ENCODE measurements around the gene TMEM147.

The TMEM147 gene

DNA sequence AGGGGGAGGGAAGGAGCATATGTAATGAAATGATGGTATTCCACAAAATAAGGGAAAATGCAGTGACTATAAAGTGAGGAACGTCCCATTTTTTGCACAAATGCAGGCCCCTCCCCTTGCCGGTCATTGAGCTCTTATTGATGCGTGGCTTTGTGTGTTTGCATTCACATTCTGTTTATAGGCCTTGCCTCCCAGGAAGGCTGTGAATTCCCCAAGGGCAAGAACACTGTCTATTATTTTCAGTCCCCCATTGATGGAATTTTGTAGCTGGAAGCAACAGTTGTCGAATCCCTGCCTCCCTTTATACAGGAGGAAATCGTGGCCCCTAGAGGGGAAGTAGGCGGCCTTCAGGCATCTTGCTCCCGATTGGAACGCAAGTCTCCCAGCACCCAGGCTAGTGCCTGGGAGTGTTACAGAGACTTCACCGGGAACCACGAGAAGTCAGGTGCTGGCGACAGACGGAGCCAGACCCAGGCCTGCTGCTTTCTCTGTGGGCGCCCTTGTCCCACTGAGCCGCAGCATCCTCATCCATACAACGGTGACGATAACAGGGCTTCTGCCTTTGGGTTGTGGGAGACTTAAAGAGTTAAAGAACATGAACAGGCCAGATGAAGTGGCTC, 24.2 kb upstream of the TMEM147 start:
- no peak for DNase-seq

- DNase-seq: no peak
Observed at GRCh38 chr19:35522745-35523327, 22.6 kb upstream of the TMEM147 start.

DNA sequence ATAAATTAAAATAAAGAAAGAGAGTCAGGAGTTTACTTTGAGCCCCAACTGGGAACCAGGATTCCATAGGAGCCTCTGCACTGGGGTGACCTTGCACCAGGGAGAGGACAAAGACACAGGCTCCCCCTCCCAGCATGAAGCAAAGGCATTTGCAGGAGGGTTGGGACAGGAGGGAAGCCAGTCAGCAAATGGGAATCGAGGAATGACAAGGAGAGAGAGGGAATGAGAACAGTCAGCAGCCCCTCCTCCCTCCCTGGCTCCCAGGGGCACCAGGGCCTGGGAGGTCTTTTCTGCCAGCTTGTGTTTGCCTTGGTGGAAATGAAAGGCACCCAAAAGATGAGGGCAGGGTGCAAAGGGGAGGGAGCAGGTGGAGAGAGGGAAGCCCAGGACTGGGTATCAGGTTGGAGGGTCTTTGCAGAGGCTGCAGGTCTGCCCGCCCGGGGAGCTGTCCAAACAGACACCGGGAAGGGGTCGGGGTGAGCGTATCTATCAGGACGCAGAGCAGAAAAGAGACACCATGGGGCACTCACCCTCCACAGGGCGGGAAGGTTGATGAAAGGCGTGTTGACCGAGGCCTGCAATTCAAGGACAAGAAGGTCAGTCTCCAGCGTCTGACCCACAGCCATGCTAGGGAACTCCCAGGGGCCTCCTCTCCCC, 21.1 kb upstream of the TMEM147 start:
- no peak for DNase-seq

DNA sequence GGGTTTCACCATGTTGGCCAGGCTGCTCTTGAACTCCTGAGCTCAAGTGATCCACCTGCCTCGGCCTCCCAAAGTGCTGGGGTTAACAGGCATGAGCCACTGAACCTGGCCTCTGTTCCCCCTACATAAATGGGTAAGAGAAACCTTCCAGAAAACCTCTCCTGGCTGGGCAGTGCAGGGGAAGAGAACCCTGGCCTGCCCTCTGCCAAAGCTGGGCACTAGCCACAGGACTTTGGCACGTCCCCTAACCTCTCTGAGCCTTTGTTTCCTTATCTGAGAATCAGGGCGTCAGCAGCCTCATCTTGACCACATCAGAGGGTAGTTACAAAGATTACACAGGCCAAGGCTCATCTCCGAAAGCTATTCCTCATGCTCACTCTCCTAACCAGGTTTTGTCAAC, 19.6 kb upstream of the TMEM147 start:
- no peak for DNase-seq

GRCh38 chr19:35528218-35529038, 17.0 kb upstream of the TMEM147 start, which contains the start of gene SBSN:
SBSN (minus strand) TSS chr19:35528311; CDS start chr19:35528281, 30 bp downstream.
- DNase-seq: no peak

DNA sequence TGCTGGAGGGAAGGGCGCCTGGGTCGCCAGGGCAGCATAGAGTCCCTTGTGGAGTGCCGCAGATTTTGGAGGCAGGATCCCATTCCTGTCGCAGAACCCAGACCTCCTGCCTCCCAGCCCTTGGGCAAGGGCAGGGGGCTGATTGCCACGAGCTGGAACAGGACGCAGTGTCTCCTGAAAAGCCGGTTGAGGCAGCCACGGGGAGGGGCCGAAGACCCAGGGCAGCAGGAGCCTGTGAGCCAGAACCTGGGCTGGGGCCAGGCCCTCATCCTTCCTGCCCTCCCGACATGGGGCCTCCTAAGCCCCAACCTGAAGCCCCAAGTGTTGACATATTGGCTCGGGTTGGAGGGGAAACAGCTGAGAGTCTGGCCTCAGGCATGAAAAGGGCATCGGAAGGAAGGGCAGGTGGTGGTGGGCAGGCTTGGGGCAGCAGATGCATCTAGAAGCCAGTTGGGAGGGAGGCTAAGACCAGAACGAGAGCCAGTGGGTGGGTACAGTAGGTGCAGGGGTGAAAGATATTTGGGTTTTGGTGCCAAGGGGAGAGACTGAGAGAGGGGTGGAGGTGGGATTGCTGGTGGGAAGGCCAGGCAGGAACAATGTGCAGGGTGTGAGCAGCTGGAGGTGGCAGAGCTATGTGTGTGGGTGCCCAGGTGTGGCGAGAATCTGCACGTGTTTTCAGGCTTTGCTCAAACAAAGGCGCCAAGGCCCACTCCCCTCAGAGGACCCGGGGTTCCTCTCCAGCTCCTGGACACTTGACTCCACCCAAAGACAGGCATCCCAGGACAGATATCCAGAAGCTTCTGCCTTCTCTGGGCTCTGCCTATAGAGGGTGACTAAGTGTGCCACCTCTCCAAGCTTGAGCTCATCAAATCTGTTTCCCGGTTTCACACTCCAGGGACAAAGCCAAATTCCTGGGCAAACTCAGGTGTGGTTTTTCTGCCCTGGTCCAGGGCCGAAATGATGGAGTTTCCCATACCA, 15.9 kb upstream of the TMEM147 start:
- DNase-seq: no peak

- no peak for DNase-seq
Observed at GRCh38 chr19:35531291-35531690, 14.1 kb upstream of the TMEM147 start.

GRCh38 chr19:35533201-35533821, 12.1 kb upstream of the TMEM147 start, which contains the start of gene GAPDHS:
GAPDHS (plus strand) TSS chr19:35533456; CDS start chr19:35533528, 72 bp downstream.
- DNase-seq: no peak

- DNase-seq: no peak
Observed at GRCh38 chr19:35533822-35534392, 11.5 kb upstream of the TMEM147 start.

DNA sequence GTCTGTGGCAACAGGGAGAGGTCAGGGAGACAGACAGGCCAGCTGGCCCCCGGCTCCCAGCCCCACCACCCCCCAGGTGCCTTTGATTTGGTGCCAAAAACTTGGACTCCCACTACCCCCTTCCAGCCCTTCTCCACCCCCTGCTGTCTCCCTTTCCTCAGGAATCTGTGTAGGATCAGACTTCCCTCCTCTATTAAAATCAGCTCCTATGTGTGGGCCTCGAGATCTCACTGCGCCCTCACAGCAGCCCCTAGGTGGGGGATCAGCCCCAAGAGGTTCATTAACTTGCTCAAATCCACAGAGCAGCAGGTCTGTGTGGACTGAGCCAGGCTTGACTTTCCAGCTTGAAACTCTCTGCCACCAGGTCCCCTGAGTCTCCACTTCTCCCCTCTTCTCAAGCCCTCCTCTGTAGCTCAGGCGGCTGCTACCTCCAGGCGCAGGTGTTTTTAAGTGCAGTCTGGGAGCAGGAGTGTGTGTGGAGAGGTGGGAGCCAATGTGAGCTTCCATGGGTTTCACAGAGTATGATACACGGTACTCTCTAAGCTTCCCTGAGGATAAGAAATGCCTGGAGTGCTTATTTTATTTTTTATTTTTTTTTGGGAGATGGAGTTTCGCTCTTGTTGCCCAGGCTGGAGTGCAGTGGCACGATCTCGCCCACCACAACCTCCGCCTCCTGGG, 10.5 kb upstream of the TMEM147 start:
- DNase-seq: no peak

- DNase-seq: no peak
Observed at GRCh38 chr19:35539314-35539713, 6.1 kb upstream of the TMEM147 start.

DNA sequence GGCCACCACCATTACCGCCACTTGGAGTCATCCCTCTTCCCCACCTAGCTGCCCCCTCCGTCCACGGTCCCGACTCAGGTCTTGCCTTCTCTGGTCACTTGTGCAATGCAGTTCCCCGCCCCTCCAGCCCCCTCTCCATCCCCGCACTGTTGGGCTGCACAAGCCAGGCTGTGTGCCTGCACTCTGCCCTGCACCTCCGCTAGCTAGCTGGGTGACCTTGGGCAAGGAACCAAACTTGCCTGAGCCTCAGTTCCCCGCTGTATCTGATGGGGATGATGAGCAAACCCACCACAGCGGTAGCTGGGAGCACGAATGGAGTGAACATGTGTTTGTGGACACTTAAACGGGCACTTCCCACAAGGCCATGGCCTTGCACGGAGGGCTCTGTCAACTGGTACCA, 5.6 kb upstream of the TMEM147 start:
- no peak for DNase-seq

GRCh38 chr19:35540356-35540927, 5.0 kb upstream of the TMEM147 start:
- DNase-seq: no peak

DNA sequence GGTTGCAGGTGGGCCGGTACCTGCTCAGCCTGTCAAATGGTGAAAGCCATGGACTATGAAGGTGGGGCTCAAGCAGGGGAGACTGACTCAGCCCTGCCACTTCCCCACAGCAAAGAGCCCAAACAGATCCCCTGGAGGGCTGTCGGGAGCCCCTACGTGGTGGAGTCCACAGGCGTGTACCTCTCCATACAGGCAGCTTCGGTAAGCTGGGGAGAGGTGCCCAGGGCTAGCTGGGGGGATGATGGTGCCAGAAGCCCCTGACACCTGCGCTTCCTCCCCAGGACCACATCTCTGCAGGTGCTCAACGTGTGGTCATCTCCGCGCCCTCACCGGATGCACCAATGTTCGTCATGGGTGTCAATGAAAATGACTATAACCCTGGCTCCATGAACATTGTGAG, 3.2 kb upstream of the TMEM147 start:
- no peak for DNase-seq

DNA sequence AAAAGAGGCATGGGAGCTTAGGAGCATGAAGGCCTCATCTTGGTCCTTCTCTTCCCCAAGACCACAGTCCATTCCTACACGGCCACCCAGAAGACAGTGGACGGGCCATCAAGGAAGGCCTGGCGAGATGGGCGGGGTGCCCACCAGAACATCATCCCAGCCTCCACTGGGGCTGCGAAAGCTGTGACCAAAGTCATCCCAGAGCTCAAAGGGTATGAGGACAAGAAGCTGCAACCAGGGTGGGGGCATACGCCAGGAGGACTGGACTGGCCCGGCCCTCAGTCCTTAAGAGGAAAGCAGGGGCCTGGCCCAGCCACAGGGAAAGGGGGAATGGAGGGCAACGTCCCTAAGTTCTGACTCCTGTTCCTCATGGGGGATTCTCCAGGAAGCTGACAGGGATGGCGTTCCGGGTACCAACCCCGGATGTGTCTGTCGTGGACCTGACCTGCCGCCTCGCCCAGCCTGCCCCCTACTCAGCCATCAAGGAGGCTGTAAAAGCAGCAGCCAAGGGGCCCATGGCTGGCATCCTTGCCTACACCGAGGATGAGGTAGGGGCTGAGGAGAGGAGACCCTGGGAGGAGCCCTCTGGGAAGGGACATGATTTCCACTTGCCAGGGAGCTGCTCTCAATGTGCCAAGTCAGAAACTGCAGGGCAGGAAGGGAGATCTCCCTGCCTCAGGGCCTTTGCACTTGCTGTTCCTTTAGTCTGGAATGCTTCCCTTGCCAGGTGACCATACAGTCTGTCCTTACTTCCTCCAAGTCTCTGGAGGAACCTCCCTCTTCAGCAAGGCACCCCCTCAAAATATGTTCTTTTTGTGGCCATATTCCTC, 1.9 kb upstream of the TMEM147 start:
- no peak for DNase-seq

DNA sequence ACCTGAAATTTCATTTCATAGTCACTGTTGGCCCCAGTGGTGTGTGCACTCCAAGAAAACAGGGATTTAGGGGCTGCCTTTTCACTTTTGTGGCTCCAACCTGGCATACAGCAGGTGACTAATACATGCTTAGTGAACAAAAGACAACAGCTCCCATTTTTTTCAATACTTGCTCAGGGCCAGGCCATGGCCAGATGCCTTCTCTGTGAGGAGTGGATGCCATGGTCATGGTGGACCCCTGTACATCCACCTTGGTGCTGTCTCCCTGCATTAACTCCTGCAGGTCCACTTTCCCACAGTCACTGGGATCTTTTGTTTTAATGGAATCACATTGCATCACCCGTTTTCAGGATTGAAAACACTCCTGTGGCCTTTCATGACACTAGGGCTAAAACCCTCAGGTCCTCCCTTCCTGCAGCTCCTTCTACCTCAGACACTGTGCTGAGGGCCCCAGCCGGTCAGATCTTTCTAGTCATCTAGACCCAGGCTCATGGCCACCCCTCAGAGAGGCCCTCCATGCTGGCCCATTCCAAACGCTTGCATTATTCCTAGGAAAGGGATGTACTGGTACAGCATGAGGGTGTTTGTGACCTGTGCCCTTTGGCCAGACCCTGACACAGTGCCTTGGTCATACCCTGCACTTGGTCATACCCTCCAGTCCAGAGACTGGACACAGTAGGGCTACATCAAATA, 1.2 kb upstream of the TMEM147 start:
- no peak for DNase-seq

- DNase-seq: peak in 1 of 2 experiments; percentile 14
Observed at GRCh38 chr19:35545855-35546381, 492 bp downstream of the TMEM147 start.

DNA sequence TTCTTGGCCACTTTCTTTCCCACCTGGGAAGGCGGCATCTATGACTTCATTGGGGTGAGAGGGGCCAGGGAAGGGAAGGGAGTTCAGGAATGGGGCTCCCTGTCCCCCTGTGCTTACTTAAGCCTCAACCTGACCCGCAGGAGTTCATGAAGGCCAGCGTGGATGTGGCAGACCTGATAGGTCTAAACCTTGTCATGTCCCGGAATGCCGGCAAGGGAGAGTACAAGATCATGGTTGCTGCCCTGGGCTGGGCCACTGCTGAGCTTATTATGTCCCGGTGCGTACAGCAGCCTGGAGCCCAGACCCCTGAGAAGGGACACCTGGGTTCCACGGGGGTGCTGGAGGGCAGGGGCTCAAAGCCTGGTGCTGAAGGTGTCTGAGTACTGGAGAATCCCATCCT, 1.1 kb downstream of the TMEM147 start:
- DNase-seq: no peak

Measured in SW 1271 (cell line).